Endothelial cell of umbilical vein (primary cell): ENCODE data around the gene PMEL. TPM values are rescaled to one million over a fixed set of nuclear protein-coding genes. Genes with fewer than 3 reads are reported as not detected.
A peak's percentile ranks its signal among the peaks of the same experiment; 100 is the strongest.

ENCODE experiments used
- BruUV-seq: library from RNA; stranded (reverse); fragments of 400-500 nt; replicated peaks from 2 replicates; lab custom pipeline; 2021; lab: Mats Ljungman, UMichigan
- CTCF ChIA-PET: fragments of 300-600, 350-600 bp; sonication (Branson Sonifier 250); formaldehyde crosslinking; loops from one replicate; lab custom pipeline; 2021; ENCODE audit warnings: antibody characterized with exemption, inconsistent platforms; lab: Charles Lee
- POLR2A ChIA-PET: fragments of 300-600, 350-600 bp; sonication (Branson Sonifier 250); formaldehyde crosslinking; loops from one replicate; lab custom pipeline; 2021; ENCODE audit warnings: antibody characterized with exemption, inconsistent platforms; lab: Charles Lee
- DNase-seq: peaks from one replicate; pipeline ENCODE4 v3.0.0-alpha.2; 2011; ENCODE audit warnings: low read depth, low spot score
- FAIRE-seq: peaks from 2 replicates; lab custom pipeline; 2011; peaks lifted over from hg19 to GRCh38; lab: Jason Lieb, UNC
- H2AFZ ChIP-seq: 2 replicates; pipeline ENCODE4 v1.6.0; 2012; ENCODE audit warnings: low read depth, low read length, control low read depth, inconsistent platforms
- H3K27ac ChIP-seq: 2 replicates; pipeline ENCODE4 v1.5.1; 2011; ENCODE audit warnings: low read depth, mild to moderate bottlenecking, control low read depth, low read length, moderate library complexity; ENCODE audit not compliant: insufficient read depth
- H3K27me3 ChIP-seq, 2 experiments: 2 replicates each; pipeline versions ENCODE4 v1.6.0 to v1.6.1; 2011; ENCODE audit warnings: low read length in 2 of 2, mixed read lengths in 1 of 2; ENCODE audit not compliant: control insufficient read depth in 2 of 2, insufficient read depth in 2 of 2
- H3K36me3 ChIP-seq, 2 experiments: 2 replicates in 1 of 2; 3 replicates in 1 of 2; pipeline ENCODE4 v1.5.1; 2011; ENCODE audit warnings: low read length in 2 of 2, mild to moderate bottlenecking in 1 of 2, moderate library complexity in 1 of 2; ENCODE audit not compliant: control insufficient read depth in 2 of 2, insufficient read depth in 2 of 2; ENCODE audit errors: extremely low read depth in 1 of 2
- H3K4me1 ChIP-seq: 3 replicates; pipeline ENCODE4 v1.5.1; 2011; ENCODE audit warnings: mild to moderate bottlenecking, low read length; ENCODE audit not compliant: control insufficient read depth, insufficient read depth; ENCODE audit errors: extremely low read depth
- H3K4me2 ChIP-seq: 2 replicates; pipeline ENCODE4 v1.6.1; 2011; ENCODE audit warnings: low read length, control low read depth, mixed read lengths; ENCODE audit not compliant: insufficient read depth
- H3K4me3 ChIP-seq, 3 experiments: fragments of 200-600 bp in 1 of 3; sonication (generic), shearing (Covaris generic) in 1 of 3; replicated peaks in 1 of 3; 2 replicates each; pipeline ENCODE4 v1.5.1; 2011 to 2016; ENCODE audit warnings: control low read depth in 3 of 3, low read length in 3 of 3, mild to moderate bottlenecking in 2 of 3, inconsistent platforms in 1 of 3, low read depth in 1 of 3, moderate library complexity in 1 of 3; ENCODE audit not compliant: insufficient read depth in 1 of 3
- H3K79me2 ChIP-seq: 2 replicates; pipeline ENCODE4 v1.6.0; 2012; ENCODE audit warnings: low read length, inconsistent platforms; ENCODE audit not compliant: control insufficient read depth, insufficient read depth
- H3K9ac ChIP-seq: replicated peaks from 2 replicates; pipeline ENCODE3; 2011; ENCODE audit warnings: low read length, control low read depth; ENCODE audit not compliant: insufficient read depth; ENCODE audit errors: extremely low read depth
- H3K9me1 ChIP-seq: replicated peaks from 3 replicates; pipeline ENCODE4 v1.6.0; 2011; ENCODE audit warnings: mild to moderate bottlenecking, low read length; ENCODE audit not compliant: control insufficient read depth, insufficient read depth; ENCODE audit errors: extremely low read depth
- H3K9me3 ChIP-seq: replicated peaks from 2 replicates; pipeline ENCODE4 v1.5.1; 2012; ENCODE audit warnings: low read length, inconsistent platforms; ENCODE audit not compliant: control insufficient read depth, insufficient read depth
- H4K20me1 ChIP-seq: replicated peaks from 2 replicates; pipeline ENCODE3; 2011; ENCODE audit warnings: mild to moderate bottlenecking, low read length; ENCODE audit not compliant: control insufficient read depth, insufficient read depth; ENCODE audit errors: extremely low read depth
- EZH2 ChIP-seq: IDR thresholded peaks from 2 replicates; pipeline ENCODE4 v1.6.1; 2012; ENCODE audit warnings: borderline replicate concordance, low read depth, mild to moderate bottlenecking, moderate library complexity, low read length, inconsistent platforms; ENCODE audit not compliant: severe bottlenecking
- FOS ChIP-seq: IDR thresholded peaks from 2 replicates; pipeline ENCODE4 v1.6.1; 2011; ENCODE audit warnings: mild to moderate bottlenecking, low read length, moderate library complexity, borderline replicate concordance; ENCODE audit not compliant: insufficient read depth
- GATA2 ChIP-seq: IDR thresholded peaks from 2 replicates; pipeline ENCODE4 v1.7.0; 2011; ENCODE audit warnings: low read depth, mild to moderate bottlenecking, moderate library complexity, mixed read lengths, low read length; ENCODE audit not compliant: insufficient read length, insufficient read depth
- JUN ChIP-seq: IDR thresholded peaks from 2 replicates; pipeline ENCODE4 v1.6.1; 2011; ENCODE audit warnings: borderline replicate concordance, low read depth; ENCODE audit not compliant: insufficient read length, insufficient read depth
- MYC ChIP-seq: IDR thresholded peaks from one replicate; pipeline ENCODE4 v1.6.1; 2011; ENCODE audit warnings: mild to moderate bottlenecking, low read depth, low read length
- POLR2A ChIP-seq: IDR thresholded peaks from 2 replicates; pipeline ENCODE4 v1.6.1; 2012; ENCODE audit warnings: low read depth, mild to moderate bottlenecking, control low read depth, low read length
- POLR2AphosphoS5 ChIP-seq: IDR thresholded peaks from 2 replicates; pipeline ENCODE4 v1.6.1; 2012; ENCODE audit warnings: low read depth, mild to moderate bottlenecking, control low read depth, low read length, moderate library complexity; ENCODE audit not compliant: insufficient read depth
- dilution Hi-C: fragments of 300-500 bp; cut with MboI; formaldehyde crosslinking; loops from one replicate; pipeline ENCODE4 v1.15.0; 2019; ENCODE audit warnings: low sequenced_read_pairs; ENCODE audit not compliant: extremely low pct_ligation_motif_present
- intact Hi-C: fragments of 100-400 bp; cut with micrococcal nuclease; formaldehyde crosslinking; loops from one replicate; pipeline ENCODE4 v1.10.0; 2022
- polyA plus RNA-seq, 4 experiments: library from polyadenylated mRNA; depleted of rRNA in 3 of 4; stranded (reverse) in 3 of 4; unstranded in 1 of 4; fragments of >200 nt; gene quantifications; 2 replicates each; pipeline versions ENCODE4 v1.2.1 to v1.2.3, GENCODE V29; 2011 to 2012; ENCODE audit warnings: missing spikeins in 1 of 4
- total RNA-seq: library from RNA; stranded (reverse); gene quantifications from 2 replicates; pipeline ENCODE4 v1.2.3, GENCODE V29; 2021
- TF ChIP-seq, protein P1 (sequence below), 2 donors: IDR thresholded peaks; 1 replicate in 1 of 2; 2 replicates in 1 of 2; pipeline ENCODE4 v1.5.1; 2011; ENCODE audit warnings: low read length in 2 of 2, mild to moderate bottlenecking in 2 of 2, moderate library complexity in 2 of 2, control low read depth in 1 of 2, inconsistent platforms in 1 of 2, low read depth in 1 of 2; ENCODE audit not compliant: insufficient read depth in 1 of 2; ENCODE audit errors: extremely low read depth in 1 of 2
- TF ChIP-seq, protein P2 (sequence below): IDR thresholded peaks from 2 replicates; pipeline ENCODE4 v1.6.1; 2011; ENCODE audit not compliant: insufficient read depth, insufficient read length

Gene PMEL
- total and polyA plus RNA-seq, 2 donors (not counting 3 experiments of a cell fraction or from before 2014, with no cell fraction given): 0.51 to 0.99 TPM

DNA sequence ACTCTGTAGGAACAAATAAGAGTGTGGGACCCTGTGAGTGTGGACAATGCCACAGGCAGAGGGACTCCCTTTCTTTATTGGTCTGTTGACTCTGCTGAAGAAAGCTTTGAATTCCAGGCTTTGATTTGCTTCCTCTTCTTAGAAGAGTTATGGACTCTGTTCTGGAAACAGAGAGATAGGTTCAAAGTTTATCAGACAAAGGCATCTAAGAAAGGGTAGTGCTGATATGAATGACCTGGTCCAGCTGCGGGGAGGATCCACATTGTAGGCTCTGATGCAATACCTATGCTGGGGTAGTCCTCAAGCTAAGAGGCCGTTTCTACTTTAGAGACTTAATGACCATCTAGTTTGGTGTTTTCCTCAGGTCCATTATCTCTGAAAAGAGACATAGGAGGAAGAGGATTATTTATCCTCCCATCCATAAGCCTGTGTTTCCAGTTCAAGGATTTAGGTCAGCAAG lies 44.3 kb upstream of the PMEL start:
- POLR2A ChIA-PET: no interaction called here
- no peak for TF ChIP-seq GATA2
- TF ChIP-seq MYC: no peak
- TF ChIP-seq FOS: no peak
- TF ChIP-seq, protein P1, sequence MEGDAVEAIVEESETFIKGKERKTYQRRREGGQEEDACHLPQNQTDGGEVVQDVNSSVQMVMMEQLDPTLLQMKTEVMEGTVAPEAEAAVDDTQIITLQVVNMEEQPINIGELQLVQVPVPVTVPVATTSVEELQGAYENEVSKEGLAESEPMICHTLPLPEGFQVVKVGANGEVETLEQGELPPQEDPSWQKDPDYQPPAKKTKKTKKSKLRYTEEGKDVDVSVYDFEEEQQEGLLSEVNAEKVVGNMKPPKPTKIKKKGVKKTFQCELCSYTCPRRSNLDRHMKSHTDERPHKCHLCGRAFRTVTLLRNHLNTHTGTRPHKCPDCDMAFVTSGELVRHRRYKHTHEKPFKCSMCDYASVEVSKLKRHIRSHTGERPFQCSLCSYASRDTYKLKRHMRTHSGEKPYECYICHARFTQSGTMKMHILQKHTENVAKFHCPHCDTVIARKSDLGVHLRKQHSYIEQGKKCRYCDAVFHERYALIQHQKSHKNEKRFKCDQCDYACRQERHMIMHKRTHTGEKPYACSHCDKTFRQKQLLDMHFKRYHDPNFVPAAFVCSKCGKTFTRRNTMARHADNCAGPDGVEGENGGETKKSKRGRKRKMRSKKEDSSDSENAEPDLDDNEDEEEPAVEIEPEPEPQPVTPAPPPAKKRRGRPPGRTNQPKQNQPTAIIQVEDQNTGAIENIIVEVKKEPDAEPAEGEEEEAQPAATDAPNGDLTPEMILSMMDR (IDR thresholded peaks at IDR 0.05; ENCODE audit: extremely low read depth in 1 of 2, insufficient read depth in 1 of 2, low read depth in 1 of 2, low read length in 2 of 2): no peak
- TF ChIP-seq EZH2: no peak
- TF ChIP-seq POLR2A: no peak
- no peak for TF ChIP-seq JUN
- TF ChIP-seq, protein P2, sequence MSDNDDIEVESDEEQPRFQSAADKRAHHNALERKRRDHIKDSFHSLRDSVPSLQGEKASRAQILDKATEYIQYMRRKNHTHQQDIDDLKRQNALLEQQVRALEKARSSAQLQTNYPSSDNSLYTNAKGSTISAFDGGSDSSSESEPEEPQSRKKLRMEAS: no peak
- no peak for TF ChIP-seq POLR2AphosphoS5
- H3K9me1 ChIP-seq: no peaks in the 10 kb centered on the region
- no peaks in the 10 kb centered on the region for H4K20me1 ChIP-seq
- CTCF ChIA-PET: interaction anchor here (4.1 to 5.0 kb wide), 2 partner anchors 13 to 19 kb away, joined by 48 to 58 read pairs; partner anchors contain the start of gene SUOX
- no TSS peak for BruUV-seq
- no peaks in the 10 kb centered on the region for H3K79me2 ChIP-seq
- H3K36me3 ChIP-seq: no peaks in the 10 kb centered on the region
- H3K27me3 ChIP-seq: no peaks in the 10 kb centered on the region
- H3K4me1 ChIP-seq: peaks cover 5% of the 10 kb centered on the region
- no peaks in the 10 kb centered on the region for H3K9me3 ChIP-seq
- no peak overlapping the region for H2AFZ ChIP-seq
- peak; percentile 64 for FAIRE-seq
- H3K9ac ChIP-seq: no peak overlapping the region
- DNase-seq: no peak
- dilution Hi-C loops: no loop called here
- intact Hi-C loops: no loop called here
- no peak overlapping the region for H3K4me3 ChIP-seq
- H3K27ac ChIP-seq: no peak overlapping the region
- no peak overlapping the region for H3K4me2 ChIP-seq
